Fibroblast of lung (primary cell): ENCODE data around the gene RAVER2. TPM values are rescaled to one million over a fixed set of nuclear protein-coding genes. Genes with fewer than 3 reads are reported as not detected.

ENCODE experiments used
- DNase-seq, 2 donors: peaks; one replicate each; pipeline versions ENCODE4 v3.0.0 to v3.0.0-alpha.2; 2010; ENCODE audit warnings: low read depth in 2 of 2
- H2AFZ ChIP-seq: 2 replicates; pipeline ENCODE4 v1.5.1; 2012; ENCODE audit warnings: low read length, control low read depth, inconsistent platforms
- H3K27ac ChIP-seq: 2 replicates; pipeline ENCODE4 v1.5.1; 2011; ENCODE audit warnings: low read length, control low read depth; ENCODE audit not compliant: insufficient read depth
- H3K27me3 ChIP-seq: 2 replicates; pipeline ENCODE4 v1.5.1; 2011; ENCODE audit warnings: mild to moderate bottlenecking, low read length; ENCODE audit not compliant: control insufficient read depth, insufficient read depth
- H3K36me3 ChIP-seq: 2 replicates; pipeline ENCODE4 v1.5.1; 2011; ENCODE audit warnings: low read length; ENCODE audit not compliant: control insufficient read depth, insufficient read depth
- H3K4me1 ChIP-seq: 2 replicates; pipeline ENCODE4 v1.5.1; 2011; ENCODE audit warnings: low read length; ENCODE audit not compliant: control insufficient read depth, insufficient read depth; ENCODE audit errors: extremely low read depth
- H3K4me2 ChIP-seq: 2 replicates; pipeline ENCODE4 v1.5.1; 2011; ENCODE audit warnings: low read length, control low read depth; ENCODE audit not compliant: insufficient read depth; ENCODE audit errors: extremely low read depth
- H3K4me3 ChIP-seq, 4 experiments: fragments of 200-600 bp in 1 of 4; sonication (generic) in 1 of 4; replicated peaks in 1 of 4; 2 replicates each; pipeline ENCODE4 v1.5.1; 2011 to 2016; ENCODE audit warnings: low read length in 4 of 4, low read depth in 3 of 4, mild to moderate bottlenecking in 3 of 4, control low read depth in 2 of 4, inconsistent platforms in 1 of 4, mixed read lengths in 1 of 4; ENCODE audit not compliant: insufficient read depth in 1 of 4; ENCODE audit errors: control extremely low read depth in 1 of 4
- H3K79me2 ChIP-seq: 2 replicates; pipeline ENCODE4 v1.5.1; 2012; ENCODE audit warnings: mild to moderate bottlenecking, low read length, inconsistent platforms; ENCODE audit not compliant: control insufficient read depth, insufficient read depth
- H3K9ac ChIP-seq: 2 replicates; pipeline ENCODE4 v1.5.1; 2011; ENCODE audit warnings: mild to moderate bottlenecking, low read length, control low read depth; ENCODE audit not compliant: insufficient read depth
- H3K9me3 ChIP-seq: 2 replicates; pipeline ENCODE4 v1.5.1; 2012; ENCODE audit warnings: low read depth, low read length; ENCODE audit not compliant: control insufficient read depth, insufficient read depth
- H4K20me1 ChIP-seq: 2 replicates; pipeline ENCODE4 v1.5.1; 2011; ENCODE audit warnings: low read length; ENCODE audit not compliant: control insufficient read depth, insufficient read depth; ENCODE audit errors: extremely low read depth
- EZH2 ChIP-seq: IDR thresholded peaks from 2 replicates; pipeline ENCODE4 v1.5.1; 2012; ENCODE audit warnings: low read length, control low read depth, mild to moderate bottlenecking; ENCODE audit errors: missing control alignments
- polyA plus RNA-seq, 2 donors: library from polyadenylated mRNA; depleted of rRNA in 1 of 2; stranded (reverse) in 1 of 2; unstranded in 1 of 2; fragments of >200 nt; gene quantifications; 2 replicates each; pipeline ENCODE4 v1.2.1, GENCODE V29; 2011 to 2012; ENCODE audit warnings: missing spikeins in 1 of 2
- total RNA-seq: library from RNA; depleted of rRNA; stranded (reverse); fragments of >200 nt; gene quantifications from 2 replicates; pipeline ENCODE4 v1.2.1, GENCODE V29; 2014
- TF ChIP-seq, protein P1 (sequence below), 2 donors: IDR thresholded peaks in 1 of 2; conservative IDR thresholded peaks in 1 of 2; 1 replicate in 1 of 2; 2 replicates in 1 of 2; pipeline ENCODE4 v1.5.1; 2011 to 2012; ENCODE audit warnings: low read length in 2 of 2, control low read depth in 1 of 2, inconsistent platforms in 1 of 2, low read depth in 1 of 2, mild to moderate bottlenecking in 1 of 2

Gene RAVER2
- total and polyA plus RNA-seq, 2 donors (not counting 1 experiment from before 2014, with no cell fraction given), result 4.3 to 5.6 TPM

DNA sequence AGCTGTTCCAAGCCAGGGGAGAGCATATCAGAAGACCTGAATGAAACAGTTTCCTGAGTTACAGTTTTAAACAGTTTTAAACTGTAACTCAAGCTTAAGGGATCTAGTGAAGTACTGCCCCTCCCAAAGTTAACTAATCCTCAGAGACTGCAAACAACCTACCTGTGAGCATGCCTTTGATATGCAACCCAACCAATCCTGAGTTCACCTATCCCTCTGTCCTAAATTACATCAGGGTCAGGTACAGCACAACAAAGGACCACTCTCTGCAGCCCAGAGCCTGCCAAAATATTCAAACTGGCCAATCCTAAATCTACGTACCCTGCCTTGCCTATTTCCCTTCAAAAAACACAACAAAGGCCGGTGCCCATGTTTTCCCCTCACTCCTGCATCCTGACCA lies 32.8 kb upstream of the RAVER2 start:
- Histone ChIP-seq H3K27me3 (no peaks in the 10 kb centered on the region), H3K9ac (no peak overlapping the region), H3K4me1 (no peaks in the 10 kb centered on the region), H4K20me1 (no peaks in the 10 kb centered on the region), H3K9me3 (no peaks in the 10 kb centered on the region), H3K4me3 (no peak overlapping the region), H3K36me3 (no peaks in the 10 kb centered on the region), H3K4me2 (no peak overlapping the region), H2AFZ (no peak overlapping the region), H3K79me2 (no peaks in the 10 kb centered on the region), H3K27ac (no peak overlapping the region)
- no peak for DNase-seq
- TF ChIP-seq EZH2, result no peak
- TF ChIP-seq, protein P1, sequence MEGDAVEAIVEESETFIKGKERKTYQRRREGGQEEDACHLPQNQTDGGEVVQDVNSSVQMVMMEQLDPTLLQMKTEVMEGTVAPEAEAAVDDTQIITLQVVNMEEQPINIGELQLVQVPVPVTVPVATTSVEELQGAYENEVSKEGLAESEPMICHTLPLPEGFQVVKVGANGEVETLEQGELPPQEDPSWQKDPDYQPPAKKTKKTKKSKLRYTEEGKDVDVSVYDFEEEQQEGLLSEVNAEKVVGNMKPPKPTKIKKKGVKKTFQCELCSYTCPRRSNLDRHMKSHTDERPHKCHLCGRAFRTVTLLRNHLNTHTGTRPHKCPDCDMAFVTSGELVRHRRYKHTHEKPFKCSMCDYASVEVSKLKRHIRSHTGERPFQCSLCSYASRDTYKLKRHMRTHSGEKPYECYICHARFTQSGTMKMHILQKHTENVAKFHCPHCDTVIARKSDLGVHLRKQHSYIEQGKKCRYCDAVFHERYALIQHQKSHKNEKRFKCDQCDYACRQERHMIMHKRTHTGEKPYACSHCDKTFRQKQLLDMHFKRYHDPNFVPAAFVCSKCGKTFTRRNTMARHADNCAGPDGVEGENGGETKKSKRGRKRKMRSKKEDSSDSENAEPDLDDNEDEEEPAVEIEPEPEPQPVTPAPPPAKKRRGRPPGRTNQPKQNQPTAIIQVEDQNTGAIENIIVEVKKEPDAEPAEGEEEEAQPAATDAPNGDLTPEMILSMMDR (conservative IDR thresholded peaks at IDR 0.05 in 1 of 2, IDR thresholded peaks at IDR 0.05 in 1 of 2; ENCODE audit: low read depth in 1 of 2, low read length in 2 of 2), result no peak

DNA sequence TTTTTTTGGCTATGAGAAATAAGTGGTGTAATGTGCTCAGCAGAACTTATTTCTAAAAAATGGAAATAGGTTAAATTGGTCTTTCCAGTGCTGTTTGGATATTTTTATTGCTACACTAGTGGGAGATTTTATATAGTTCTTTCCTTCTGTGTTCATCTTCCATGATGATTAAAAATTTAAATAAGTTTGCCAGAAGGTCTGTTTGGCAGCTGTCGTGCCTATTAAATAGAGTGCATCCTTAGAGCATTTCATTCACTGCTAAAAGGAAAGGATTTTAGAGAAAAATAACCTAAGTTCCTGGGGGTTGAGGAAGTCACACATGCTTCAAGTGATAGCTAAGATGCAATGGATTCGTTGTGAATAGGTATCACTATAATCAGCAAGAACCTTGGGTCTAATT lies 29.7 kb upstream of the RAVER2 start:
- Histone ChIP-seq H3K27ac (no peak overlapping the region), H3K9me3 (no peaks in the 10 kb centered on the region), H3K79me2 (no peaks in the 10 kb centered on the region), H2AFZ (no peak overlapping the region), H3K4me3 (no peak overlapping the region), H4K20me1 (no peaks in the 10 kb centered on the region), H3K4me2 (no peak overlapping the region), H3K36me3 (no peaks in the 10 kb centered on the region), H3K4me1 (no peaks in the 10 kb centered on the region), H3K27me3 (no peaks in the 10 kb centered on the region), H3K9ac (no peak overlapping the region)
- no peak for TF ChIP-seq EZH2
- TF ChIP-seq, protein P1 (conservative IDR thresholded peaks at IDR 0.05 in 1 of 2, IDR thresholded peaks at IDR 0.05 in 1 of 2; ENCODE audit: low read depth in 1 of 2, low read length in 2 of 2), result no peak
- no peak for DNase-seq

DNA sequence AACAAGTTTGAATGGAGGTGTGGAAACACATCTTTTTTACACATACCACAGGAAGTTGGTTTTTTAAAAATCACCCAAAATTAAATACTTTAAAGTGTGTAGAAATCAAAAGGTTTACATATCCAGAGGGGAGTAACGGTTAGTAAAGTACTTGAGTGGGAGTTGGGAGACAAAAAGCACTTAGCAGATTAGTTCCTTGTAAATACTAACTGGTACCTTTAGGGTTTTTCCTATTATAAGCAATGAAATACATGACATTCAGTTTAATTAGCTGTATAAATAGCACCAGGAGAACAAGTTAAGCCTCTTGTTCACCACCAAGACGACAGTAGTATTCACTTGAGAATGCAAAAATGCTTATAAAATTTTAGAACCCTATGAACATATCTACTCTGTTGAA lies 23.7 kb upstream of the RAVER2 start:
- Histone ChIP-seq H3K36me3 (no peaks in the 10 kb centered on the region), H3K4me3 (no peak overlapping the region), H3K4me2 (no peak overlapping the region), H3K79me2 (no peaks in the 10 kb centered on the region), H4K20me1 (no peaks in the 10 kb centered on the region), H3K9me3 (no peaks in the 10 kb centered on the region), H3K27ac (no peak overlapping the region), H2AFZ (no peak overlapping the region), H3K9ac (no peak overlapping the region), H3K4me1 (no peaks in the 10 kb centered on the region), H3K27me3 (peaks cover 2% of the 10 kb centered on the region)
- no peak for DNase-seq
- TF ChIP-seq EZH2, result no peak
- TF ChIP-seq, protein P1 (conservative IDR thresholded peaks at IDR 0.05 in 1 of 2, IDR thresholded peaks at IDR 0.05 in 1 of 2; ENCODE audit: low read depth in 1 of 2, low read length in 2 of 2), result no peak
